NCI-H2227 (cell line): ENCODE measurements around the gene PRR19.
A peak's percentile ranks its signal among the peaks of the same experiment; 100 is the strongest.

Experiments
- DNase-seq: peaks from one replicate; lab custom pipeline; 2025; ENCODE audit not compliant: unreplicated experiment; lab: John Stamatoyannopoulos, UW

Gene PRR19

DNA sequence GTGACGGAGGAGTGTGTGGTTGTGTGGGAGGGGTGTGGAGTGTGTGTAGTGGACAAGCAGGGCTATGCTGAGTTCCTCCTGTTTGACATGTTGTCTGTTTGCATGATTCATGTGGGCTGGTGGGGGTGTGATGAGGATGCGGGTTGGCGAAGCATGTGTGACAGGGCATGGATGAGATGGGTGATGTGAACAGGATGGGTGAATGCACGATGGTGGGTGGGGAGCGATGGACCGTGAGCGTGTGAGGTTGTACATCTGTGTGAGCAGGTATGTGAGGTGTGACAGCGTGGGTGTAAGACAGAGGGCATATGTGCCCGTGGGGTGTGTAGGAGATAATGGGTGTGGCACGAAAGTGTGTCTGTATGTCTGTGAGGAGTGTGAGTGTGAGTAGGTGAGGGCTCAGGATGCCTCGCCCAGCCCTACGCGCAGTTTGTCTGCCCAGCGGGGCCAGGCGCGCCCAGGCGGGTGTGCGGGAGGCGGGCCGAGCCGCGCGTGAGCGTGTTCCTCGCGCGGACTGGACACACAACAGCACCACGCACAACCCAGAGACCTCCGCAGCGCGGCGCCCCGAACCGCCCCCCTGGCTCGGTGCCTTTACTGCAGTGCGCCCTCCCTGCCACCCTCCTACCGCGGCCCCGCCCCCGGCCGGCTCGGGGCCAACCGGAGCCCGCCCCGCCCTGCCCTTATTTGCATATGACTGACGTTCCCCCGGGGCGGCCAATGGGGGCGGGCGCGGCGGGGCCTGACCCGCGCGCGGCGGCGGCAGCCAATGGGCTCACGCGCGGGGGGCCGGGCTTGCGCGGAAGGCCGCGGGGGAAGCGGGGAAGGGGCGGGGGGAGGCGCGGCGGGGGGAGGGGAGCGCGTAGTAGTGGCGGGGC, 18.5 kb upstream of the PRR19 start:
- DNase-seq = peak; percentile 100

DNA sequence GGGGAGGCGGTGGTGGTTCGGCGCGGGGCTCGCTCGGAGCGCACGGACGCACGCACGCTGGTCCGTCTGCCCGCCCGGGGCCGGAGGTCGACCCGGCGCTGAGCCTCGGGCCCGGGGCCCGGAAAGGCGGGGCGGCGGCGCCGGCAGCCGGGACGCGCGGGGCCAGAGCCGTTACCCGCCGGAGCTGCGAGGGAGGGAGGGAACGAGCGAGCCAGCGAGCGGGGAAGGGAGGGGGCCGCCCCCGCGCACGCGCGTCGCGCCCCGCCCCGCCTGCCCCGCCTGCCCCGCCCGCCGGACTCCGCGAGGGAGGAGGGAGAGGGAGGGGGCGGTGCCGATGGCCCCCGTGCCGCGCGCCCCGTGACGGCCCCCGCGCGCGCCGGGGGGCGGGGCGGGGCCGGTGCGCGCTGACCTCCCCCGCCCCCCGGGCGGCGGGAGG, 17.8 kb upstream of the PRR19 start:
- peak; percentile 95 for DNase-seq

DNA sequence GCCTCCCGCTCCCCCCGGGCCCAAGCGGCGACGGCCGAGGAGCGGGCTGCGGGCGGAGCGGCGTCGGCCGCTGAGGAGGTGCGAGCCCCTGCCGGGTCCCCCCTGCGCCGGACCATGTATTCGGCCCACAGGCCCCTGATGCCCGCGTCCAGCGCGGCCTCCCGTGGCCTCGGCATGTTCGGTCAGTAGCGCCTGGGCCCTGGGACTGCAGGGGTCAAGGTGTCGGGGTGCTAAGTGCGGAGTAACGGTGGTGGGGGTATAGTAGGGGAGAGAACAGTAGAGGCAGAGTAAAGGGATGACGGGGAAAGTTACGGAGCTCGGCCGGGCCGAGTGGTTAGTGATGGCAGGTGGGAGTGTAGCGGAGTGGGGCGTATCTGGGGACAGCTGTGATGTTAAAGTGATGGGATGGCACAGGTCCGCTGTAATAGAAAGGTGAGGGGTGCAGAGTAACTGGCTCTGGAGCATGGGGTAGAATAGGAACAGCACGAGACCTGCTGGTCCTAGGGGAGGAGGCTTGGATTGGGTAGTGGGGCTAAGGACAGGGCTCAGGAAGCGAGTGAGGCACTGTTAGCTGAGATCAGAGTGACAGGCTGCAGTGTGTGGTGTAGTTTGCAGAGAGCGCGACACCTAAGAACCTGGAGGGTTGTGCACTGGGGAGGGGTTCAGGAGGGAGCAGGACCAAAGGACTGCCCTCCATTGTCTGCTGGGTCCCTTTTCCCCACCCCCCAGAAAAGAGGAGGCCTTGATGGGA, 17.2 kb upstream of the PRR19 start:
- DNase-seq = peak; percentile 79

DNA sequence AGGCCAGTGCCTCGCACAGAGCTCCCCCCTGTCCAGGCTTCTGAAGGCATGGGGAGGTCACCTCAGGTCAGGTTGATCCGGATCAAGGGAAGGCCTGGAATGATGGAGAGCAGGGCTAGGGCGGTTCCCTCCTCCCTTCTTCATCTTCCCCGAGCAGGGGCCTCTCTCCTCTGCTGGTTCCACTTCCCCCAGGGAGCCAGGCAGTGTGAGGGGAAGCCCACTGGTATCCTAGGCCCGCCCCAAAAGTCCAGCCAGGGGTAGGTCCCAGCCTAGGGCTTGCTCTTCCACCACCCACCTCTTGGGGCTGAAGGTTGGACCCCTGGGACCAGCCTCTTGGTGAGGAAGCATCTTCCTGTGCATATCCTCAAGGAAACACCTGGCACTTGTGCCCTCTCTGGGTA, 16.4 kb upstream of the PRR19 start:
- no peak for DNase-seq

DNA sequence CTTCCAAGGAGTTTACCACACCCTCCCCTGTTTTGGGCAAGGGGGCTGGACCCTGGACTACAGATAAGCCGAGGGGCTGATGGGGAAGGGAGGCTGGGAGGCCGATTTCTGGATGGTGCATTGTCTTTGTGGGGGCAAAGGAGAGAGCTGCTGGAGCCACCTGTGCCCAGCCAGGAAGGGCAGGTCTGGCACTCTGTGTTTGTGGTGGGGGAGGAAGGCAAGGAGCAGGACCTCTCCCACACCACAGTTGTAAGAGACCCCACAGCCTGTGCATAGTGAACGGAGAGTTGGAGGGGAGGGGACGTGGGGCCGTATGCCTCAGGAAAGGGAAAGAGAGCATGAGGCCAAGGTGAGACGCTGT, 16.0 kb upstream of the PRR19 start:
- no peak for DNase-seq

DNA sequence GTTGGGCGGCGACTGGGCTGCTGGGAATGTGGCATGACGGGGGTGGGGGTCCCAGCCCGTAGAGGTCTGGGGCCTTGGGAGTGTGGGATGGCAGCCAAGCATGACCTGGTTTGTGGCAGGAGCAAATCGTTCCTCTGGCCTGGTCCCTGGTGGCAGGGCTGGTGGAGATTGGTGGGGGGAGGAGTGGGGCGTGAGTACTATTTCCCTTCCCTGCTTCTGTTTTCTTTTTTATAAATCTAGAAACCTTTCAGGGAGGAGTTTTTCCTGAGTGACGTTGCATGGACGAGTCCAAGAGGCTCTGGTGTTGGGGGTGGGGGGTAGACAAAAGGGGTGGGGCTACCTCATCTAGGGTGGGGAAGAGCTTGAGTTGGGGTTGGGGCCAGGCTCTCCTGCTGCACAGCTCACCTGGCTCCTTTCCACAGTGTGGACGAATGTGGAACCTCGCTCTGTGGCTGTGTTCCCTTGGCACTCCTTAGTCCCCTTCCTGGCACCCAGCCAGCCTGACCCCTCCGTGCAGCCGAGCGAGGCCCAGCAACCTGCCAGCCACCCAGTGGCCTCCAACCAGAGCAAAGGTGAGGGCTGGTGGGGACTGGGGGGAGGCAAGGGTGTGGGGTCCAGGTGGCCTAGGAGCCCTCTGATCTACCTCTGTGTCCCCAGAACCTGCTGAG, 15.4 kb upstream of the PRR19 start:
- peak; percentile 77 for DNase-seq

DNA sequence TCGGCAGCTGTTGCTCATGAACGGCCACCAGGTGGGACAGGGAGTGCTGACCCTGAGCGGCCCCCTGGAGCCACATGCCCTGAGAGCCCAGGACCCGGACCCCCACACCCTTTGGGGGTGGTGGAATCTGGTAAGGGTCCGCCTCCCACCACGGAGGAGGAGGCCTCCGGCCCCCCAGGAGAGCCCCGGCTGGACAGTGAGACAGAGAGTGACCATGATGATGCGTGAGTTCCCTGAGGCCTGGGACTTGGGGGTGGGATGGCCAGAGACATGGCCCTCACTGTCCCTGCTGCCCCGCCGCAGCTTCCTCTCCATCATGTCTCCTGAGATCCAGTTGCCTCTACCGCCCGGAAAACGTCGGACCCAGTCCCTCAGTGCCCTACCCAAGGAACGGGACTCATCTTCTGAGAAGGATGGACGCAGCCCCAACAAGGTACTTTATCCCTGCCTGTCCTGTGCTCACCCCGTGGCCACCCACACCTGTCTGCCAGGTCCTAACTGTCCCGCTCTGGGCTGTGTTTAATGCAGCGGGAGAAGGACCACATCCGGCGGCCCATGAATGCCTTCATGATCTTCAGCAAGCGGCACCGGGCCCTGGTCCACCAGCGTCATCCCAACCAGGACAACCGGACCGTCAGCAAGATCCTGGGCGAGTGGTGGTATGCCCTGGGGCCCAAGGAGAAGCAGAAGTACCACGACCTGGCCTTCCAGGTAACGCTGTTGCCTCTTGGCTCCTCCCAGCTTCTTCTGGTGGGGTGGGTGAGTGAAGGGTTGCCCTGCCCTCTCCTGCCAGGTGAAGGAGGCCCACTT, 14.7 kb upstream of the PRR19 start:
- DNase-seq = no peak

DNA sequence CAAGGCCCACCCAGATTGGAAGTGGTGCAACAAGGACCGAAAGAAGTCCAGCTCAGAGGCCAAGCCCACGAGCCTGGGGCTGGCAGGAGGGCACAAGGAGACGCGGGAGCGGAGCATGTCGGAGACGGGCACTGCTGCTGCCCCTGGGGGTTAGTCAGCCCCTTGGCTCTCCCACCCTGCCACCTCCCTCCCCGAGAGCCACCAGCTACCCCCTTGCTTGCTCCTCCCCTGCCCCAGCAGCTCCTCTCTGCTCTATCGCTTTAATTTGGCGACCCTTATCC, 14.2 kb upstream of the PRR19 start:
- DNase-seq = no peak

DNA sequence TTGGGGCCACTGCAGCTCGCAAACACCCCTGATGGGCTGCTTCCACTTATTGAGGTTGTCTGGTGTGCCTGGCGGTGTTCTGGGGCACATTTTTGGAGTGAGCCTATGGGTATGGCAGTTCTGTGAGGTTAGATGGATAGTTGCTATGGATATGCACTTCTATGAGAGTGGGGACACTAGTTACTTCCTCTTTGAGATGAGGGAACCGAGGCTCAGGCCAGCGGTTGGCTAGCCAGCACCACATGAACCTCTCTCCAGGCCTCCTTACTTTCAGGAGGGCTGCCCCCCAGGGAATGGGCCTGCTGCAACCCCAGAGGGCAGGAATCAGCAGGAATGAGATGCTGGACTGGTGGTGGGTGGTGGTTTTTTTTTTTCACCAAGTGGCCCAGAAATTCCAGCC, 13.5 kb upstream of the PRR19 start:
- DNase-seq = no peak

DNA sequence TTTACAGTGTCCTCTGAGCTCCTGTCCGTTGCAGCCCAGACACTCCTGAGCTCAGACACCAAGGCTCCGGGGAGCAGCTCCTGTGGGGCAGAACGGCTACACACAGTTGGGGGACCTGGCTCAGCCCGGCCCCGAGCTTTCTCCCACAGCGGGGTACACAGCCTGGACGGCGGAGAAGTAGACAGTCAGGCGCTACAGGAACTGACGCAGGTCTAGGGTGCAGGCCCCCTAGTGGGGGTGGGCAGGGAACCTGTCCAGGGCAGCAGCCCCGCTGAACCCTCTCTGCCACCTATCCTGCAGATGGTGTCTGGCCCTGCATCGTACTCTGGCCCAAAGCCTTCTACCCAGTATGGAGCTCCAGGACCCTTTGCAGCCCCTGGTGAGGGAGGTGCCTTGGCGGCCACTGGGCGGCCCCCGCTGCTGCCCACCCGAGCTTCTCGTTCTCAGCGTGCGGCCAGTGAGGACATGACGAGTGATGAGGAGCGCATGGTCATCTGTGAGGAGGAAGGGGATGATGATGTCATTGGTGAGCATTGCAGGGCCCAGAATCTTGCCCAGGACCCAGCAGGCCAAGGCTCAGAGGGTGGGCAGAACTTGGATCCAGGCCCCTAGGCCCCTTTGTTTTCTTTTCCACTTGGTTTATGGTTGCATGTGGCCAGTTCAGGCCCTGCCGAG, 12.9 kb upstream of the PRR19 start:
- no peak for DNase-seq

DNA sequence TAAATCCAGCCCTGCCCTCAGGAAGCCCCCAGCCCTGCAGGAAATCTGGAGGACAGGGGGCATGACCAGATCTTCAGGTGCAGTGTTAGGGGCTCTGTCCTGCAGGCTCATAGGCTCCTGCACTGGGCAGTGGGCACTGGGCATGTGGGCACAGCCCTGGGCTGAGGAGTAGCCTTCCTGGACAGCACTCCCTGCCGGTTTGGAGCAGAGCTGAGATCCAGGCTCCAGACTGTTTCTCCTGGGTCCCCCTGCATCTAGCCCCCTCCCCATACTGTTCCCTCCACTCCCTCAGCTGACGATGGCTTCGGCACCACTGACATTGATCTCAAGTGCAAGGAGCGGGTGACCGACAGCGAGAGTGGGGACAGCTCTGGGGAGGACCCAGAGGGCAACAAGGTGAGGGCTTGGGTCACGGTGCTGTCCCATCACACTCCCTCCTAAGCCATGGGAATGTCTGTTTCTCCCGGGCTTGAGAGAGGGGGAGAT, 12.3 kb upstream of the PRR19 start:
- DNase-seq = no peak

DNA sequence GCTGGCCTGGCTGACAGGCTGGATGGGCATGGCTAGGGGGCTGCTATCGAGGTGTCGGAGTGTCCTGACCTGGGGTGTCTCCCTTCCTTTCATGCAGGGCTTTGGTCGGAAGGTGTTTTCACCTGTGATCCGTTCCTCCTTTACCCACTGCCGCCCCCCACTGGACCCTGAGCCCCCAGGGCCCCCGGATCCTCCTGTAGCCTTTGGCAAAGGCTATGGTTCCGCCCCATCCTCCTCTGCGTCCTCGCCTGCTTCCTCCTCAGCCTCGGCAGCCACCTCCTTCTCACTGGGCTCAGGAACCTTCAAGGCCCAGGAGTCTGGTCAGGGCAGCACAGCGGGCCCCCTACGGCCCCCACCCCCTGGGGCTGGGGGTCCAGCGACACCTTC, 11.8 kb upstream of the PRR19 start:
- DNase-seq = no peak

DNA sequence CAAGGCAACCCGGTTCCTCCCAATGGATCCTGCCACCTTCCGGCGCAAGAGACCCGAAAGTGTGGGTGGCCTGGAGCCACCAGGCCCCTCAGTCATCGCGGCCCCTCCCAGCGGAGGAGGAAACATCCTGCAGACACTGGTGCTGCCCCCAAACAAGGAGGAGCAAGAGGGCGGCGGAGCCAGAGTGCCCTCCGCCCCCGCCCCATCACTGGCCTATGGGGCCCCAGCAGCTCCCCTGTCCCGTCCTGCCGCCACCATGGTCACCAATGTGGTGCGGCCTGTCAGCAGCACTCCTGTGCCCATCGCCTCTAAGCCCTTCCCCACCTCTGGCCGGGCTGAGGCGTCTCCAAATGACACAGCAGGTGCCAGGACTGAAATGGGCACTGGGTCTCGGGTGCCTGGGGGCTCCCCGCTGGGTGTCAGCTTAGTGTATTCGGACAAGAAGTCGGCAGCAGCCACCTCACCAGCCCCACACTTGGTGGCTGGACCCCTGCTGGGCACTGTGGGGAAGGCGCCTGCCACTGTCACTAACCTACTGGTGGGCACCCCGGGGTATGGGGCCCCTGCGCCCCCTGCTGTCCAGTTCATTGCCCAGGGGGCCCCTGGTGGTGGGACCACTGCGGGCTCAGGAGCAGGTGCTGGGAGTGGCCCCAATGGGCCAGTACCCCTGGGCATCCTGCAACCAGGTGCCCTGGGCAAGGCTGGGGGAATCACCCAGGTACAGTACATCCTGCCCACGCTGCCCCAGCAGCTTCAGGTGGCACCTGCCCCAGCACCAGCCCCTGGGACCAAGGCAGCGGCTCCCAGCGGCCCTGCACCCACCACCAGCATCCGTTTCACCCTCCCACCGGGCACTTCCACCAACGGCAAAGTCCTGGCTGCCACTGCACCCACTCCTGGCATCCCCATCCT, 11.2 kb upstream of the PRR19 start:
- DNase-seq = peak; percentile 61

DNA sequence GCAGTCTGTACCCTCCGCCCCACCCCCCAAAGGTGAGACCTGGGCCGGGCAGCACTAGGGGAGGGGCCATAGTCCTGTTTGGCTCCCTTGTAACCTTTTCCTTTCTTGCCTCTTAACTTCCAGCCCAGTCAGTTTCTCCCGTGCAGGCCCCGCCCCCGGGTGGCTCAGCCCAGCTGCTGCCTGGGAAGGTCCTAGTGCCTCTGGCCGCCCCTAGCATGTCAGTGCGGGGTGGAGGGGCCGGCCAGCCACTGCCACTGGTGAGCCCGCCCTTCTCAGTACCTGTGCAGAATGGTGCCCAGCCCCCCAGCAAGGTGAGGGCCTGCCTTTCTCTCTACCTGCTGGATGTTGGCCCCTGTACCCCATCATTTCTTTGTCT, 10.5 kb upstream of the PRR19 start:
- DNase-seq = peak; percentile 77

DNA sequence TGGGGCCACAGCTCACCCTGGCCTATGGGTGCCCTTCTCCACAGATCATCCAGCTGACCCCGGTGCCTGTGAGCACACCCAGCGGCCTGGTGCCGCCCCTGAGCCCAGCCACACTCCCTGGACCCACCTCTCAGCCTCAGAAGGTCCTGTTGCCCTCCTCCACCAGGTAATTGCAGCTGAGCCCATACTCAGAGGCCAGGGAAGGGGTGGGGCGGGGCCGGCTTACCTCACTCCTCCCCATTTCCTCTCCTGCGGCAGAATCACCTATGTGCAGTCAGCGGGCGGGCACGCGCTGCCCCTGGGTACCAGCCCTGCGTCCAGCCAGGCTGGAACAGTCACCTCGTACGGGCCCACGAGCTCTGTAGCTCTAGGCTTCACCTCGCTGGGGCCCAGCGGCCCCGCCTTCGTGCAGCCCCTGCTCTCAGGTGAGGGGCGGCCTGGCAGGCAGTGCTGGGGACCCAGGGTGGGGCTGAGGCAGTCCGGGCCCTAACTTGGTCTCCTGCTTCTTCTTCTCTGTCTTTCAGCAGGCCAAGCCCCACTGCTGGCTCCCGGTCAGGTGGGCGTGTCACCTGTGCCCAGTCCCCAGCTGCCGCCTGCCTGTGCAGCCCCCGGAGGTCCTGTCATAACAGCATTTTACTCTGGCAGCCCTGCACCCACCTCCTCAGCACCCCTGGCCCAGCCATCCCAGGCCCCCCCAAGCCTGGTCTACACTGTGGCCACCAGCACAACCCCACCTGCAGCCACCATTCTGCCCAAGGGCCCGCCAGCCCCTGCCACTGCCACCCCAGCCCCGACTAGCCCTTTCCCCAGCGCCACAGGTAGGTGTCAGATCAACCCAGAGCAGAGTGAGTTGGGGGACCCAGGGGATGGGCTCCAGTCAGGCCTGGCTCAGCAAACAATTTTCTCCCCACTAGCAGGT, 9.6 kb upstream of the PRR19 start:
- DNase-seq = no peak

DNA sequence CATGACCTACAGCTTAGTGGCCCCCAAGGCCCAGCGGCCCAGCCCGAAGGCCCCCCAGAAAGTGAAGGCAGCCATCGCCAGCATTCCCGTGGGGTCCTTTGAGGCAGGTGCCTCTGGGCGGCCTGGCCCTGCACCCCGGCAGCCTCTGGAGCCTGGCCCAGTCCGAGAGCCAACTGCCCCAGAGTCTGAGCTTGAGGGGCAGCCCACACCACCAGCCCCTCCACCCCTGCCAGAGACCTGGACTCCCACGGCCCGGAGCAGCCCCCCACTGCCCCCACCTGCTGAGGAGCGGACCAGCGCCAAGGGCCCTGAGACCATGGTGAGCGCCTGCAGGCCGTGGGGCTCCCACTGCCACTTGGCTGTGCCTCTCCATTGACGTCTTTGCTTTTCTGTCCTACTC, 9.0 kb upstream of the PRR19 start:
- DNase-seq = no peak

DNA sequence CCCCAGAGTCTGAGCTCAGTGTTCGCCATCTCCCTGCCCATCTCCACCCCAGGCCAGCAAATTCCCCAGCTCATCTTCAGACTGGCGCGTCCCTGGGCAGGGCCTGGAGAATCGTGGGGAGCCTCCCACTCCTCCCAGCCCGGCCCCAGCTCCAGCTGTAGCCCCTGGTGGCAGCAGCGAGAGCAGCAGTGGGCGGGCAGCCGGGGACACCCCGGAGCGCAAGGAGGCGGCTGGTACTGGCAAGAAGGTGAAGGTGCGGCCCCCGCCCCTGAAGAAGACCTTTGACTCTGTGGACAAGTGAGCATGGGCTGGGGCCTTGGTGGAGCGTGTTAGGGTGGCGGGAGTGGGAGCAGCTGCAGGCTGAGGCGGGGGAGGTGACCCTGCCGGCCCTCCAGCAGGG, 8.4 kb upstream of the PRR19 start:
- peak; percentile 75 for DNase-seq

DNA sequence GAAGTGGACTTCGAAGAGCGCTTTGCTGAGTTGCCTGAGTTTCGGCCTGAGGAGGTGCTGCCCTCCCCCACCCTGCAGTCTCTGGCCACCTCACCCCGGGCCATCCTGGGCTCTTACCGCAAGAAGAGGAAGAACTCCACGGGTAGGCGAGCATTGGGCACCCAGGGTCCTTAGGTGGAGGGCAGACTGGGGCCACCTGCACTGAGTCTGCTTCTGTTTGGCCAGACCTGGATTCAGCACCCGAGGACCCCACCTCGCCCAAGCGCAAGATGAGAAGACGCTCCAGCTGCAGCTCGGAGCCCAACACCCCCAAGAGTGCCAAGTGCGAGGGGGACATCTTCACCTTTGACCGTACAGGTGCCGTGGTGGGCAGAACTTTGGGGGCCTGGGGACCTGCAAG, 8.0 kb upstream of the PRR19 start:
- no peak for DNase-seq
